ENCODE measurements around the gene RBM11.
"Not testable (repeated sequence)": the region's sequence is repeated elsewhere in the genome, so short reads cannot be mapped to it uniquely, and the experiment has no call there.

RBM11 gene, protein sequence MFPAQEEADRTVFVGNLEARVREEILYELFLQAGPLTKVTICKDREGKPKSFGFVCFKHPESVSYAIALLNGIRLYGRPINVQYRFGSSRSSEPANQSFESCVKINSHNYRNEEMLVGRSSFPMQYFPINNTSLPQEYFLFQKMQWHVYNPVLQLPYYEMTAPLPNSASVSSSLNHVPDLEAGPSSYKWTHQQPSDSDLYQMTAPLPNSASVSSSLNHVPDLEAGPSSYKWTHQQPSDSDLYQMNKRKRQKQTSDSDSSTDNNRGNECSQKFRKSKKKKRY

DNA sequence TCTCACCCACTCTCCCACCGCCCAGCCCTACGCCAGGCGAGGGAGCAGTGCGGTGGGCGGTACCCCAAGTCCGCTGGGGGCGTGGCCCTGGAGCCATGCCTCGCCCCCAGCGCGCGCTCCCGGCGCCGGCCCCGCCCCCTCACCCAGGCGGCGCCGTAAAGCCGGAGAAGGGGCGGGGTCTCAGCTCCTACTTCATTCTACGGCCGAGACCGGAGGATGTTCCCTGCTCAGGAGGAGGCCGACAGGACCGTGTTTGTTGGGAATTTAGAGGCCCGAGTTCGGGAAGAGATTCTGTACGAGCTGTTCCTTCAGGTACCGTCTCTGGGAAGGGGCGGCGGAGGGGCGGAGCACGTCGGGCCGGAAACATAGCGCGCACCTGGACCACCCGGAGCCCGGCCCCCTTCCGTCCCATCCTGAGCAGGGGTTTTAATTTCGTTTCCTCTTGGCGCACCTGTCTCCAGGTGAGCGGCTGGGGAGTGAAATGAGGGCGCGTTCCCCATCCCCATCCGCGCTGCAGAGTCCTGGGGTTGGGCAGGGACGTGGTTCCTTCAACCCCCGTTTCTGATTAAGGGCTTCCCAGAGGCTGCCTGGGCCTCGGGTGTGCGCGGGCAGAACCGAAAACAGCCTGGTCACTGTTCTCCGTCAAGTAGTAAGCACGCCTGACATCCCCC lies at the start of gene RBM11:
TSS of gene RBM11 (plus strand) at position 187 of the 671 bp plus-strand sequence. CDS start at position 217, 30 bp downstream.
- ATAC-seq: peak; percentile 97
- no peak for TF ChIP-seq OSR1 (CRISPR knock-in tag; IDR thresholded peaks at IDR 0.05)
- no peak for TF ChIP-seq BACH2 (CRISPR knock-in tag; IDR thresholded peaks at IDR 0.05; ENCODE audit: borderline replicate concordance)
- no peak for TF ChIP-seq ZNF8 (CRISPR knock-in tag; IDR thresholded peaks at IDR 0.05)
- TF ChIP-seq, protein P1, sequence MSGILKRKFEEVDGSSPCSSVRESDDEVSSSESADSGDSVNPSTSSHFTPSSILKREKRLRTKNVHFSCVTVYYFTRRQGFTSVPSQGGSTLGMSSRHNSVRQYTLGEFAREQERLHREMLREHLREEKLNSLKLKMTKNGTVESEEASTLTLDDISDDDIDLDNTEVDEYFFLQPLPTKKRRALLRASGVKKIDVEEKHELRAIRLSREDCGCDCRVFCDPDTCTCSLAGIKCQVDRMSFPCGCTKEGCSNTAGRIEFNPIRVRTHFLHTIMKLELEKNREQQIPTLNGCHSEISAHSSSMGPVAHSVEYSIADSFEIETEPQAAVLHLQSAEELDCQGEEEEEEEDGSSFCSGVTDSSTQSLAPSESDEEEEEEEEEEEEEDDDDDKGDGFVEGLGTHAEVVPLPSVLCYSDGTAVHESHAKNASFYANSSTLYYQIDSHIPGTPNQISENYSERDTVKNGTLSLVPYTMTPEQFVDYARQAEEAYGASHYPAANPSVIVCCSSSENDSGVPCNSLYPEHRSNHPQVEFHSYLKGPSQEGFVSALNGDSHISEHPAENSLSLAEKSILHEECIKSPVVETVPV (CRISPR knock-in tag; IDR thresholded peaks at IDR 0.05): no peak
- no peak for TF ChIP-seq CSDC2 (CRISPR knock-in tag; IDR thresholded peaks at IDR 0.05)
- TF ChIP-seq SNAI2 (CRISPR knock-in tag; IDR thresholded peaks at IDR 0.05): no peak
- TF ChIP-seq, protein P2, sequence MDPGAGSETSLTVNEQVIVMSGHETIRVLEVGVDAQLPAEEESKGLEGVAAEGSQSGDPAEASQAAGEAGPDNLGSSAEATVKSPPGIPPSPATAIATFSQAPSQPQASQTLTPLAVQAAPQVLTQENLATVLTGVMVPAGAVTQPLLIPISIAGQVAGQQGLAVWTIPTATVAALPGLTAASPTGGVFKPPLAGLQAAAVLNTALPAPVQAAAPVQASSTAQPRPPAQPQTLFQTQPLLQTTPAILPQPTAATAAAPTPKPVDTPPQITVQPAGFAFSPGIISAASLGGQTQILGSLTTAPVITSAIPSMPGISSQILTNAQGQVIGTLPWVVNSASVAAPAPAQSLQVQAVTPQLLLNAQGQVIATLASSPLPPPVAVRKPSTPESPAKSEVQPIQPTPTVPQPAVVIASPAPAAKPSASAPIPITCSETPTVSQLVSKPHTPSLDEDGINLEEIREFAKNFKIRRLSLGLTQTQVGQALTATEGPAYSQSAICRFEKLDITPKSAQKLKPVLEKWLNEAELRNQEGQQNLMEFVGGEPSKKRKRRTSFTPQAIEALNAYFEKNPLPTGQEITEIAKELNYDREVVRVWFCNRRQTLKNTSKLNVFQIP (CRISPR knock-in tag; IDR thresholded peaks at IDR 0.05; ENCODE audit: borderline replicate concordance, low read depth): no peak
- no peak for TF ChIP-seq ARNTL (CRISPR knock-in tag; IDR thresholded peaks at IDR 0.05; ENCODE audit: borderline replicate concordance, low read depth)
- TF ChIP-seq ZNF70 (CRISPR knock-in tag; IDR thresholded peaks at IDR 0.05): no peak

DNA sequence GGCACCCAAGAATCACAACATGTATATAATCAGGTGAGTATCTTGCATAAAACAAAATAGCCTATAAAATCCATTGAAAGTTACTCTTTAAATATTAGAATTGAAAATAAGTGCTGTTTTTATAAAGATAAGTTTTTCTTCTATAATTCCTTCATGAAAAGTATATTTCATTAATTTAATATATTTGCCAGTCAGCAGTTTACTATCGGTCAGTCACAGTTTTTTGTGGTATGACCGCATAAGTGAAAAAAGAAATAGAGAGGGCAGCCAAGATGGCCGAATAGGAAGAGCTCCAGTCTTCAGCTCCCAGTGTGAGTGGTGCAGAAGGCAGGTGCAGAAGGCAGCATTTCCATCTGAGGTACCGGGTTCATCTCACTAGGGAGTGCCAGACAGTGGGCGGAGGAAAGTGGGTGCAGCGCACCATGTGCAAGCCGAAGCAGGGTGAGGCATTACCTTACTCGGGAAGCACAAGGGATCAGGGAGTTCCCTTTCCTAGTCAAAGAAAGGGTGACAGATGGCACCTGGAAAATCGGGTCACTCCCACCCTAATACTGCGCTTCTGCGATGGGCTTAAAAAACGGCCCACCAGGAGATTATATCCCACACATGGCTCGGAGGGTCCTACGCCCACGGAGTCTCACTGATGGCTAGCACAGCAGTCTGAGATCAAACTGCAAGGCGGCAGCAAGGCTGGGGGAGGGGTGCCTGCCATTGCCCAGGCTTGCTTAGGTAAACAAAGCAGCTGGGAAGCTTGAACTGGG lies 49.3 kb upstream of the RBM11 start:
- not testable (repeated sequence) for ATAC-seq

DNA sequence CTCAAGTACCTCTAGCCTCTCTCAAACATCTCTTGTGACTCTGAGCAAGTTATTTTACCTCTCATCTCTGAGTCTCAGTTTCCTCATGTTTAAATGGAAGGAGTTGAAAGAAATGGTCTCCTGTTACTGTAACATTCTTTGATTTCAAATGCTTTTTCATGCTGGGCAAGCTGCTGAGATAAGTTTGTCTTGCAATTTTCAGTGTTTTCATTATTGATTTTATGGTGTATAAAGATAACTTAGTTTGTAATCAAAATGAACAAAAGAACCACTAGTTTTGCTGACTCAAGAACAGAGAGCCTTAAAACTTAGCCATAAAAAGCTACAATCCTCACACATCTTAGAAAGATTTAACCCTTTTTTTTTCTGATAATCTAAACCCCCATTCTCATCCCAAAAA lies 9.7 kb upstream of the RBM11 start:
- TF ChIP-seq ESRRG (CRISPR knock-in tag; IDR thresholded peaks at IDR 0.05) (no peak), ZFP3 (CRISPR knock-in tag; IDR thresholded peaks at IDR 0.05) (no peak), TCF4 (CRISPR knock-in tag; IDR thresholded peaks at IDR 0.05; ENCODE audit: borderline replicate concordance) (no peak), OSR1 (CRISPR knock-in tag; IDR thresholded peaks at IDR 0.05) (no peak), ISL1 (CRISPR knock-in tag; IDR thresholded peaks at IDR 0.05) (no peak), ZFP30 (CRISPR knock-in tag; IDR thresholded peaks at IDR 0.05) (no peak), CSDC2 (CRISPR knock-in tag; IDR thresholded peaks at IDR 0.05) (no peak), SNAI2 (CRISPR knock-in tag; IDR thresholded peaks at IDR 0.05) (no peak), TOX (CRISPR knock-in tag; IDR thresholded peaks at IDR 0.05; ENCODE audit: borderline replicate concordance) (no peak), PPARA (CRISPR knock-in tag; IDR thresholded peaks at IDR 0.05; ENCODE audit: borderline replicate concordance) (no peak), ZNF8 (CRISPR knock-in tag; IDR thresholded peaks at IDR 0.05) (no peak), ZC3H10 (CRISPR knock-in tag; IDR thresholded peaks at IDR 0.05) (no peak), BACH2 (CRISPR knock-in tag; IDR thresholded peaks at IDR 0.05; ENCODE audit: borderline replicate concordance) (no peak), ZNF70 (CRISPR knock-in tag; IDR thresholded peaks at IDR 0.05) (no peak), ARNTL (CRISPR knock-in tag; IDR thresholded peaks at IDR 0.05; ENCODE audit: borderline replicate concordance, low read depth) (no peak)
- TF ChIP-seq, protein P2 (CRISPR knock-in tag; IDR thresholded peaks at IDR 0.05; ENCODE audit: borderline replicate concordance, low read depth): no peak
- TF ChIP-seq, protein P1 (CRISPR knock-in tag; IDR thresholded peaks at IDR 0.05): no peak
- TF ChIP-seq, protein P3, sequence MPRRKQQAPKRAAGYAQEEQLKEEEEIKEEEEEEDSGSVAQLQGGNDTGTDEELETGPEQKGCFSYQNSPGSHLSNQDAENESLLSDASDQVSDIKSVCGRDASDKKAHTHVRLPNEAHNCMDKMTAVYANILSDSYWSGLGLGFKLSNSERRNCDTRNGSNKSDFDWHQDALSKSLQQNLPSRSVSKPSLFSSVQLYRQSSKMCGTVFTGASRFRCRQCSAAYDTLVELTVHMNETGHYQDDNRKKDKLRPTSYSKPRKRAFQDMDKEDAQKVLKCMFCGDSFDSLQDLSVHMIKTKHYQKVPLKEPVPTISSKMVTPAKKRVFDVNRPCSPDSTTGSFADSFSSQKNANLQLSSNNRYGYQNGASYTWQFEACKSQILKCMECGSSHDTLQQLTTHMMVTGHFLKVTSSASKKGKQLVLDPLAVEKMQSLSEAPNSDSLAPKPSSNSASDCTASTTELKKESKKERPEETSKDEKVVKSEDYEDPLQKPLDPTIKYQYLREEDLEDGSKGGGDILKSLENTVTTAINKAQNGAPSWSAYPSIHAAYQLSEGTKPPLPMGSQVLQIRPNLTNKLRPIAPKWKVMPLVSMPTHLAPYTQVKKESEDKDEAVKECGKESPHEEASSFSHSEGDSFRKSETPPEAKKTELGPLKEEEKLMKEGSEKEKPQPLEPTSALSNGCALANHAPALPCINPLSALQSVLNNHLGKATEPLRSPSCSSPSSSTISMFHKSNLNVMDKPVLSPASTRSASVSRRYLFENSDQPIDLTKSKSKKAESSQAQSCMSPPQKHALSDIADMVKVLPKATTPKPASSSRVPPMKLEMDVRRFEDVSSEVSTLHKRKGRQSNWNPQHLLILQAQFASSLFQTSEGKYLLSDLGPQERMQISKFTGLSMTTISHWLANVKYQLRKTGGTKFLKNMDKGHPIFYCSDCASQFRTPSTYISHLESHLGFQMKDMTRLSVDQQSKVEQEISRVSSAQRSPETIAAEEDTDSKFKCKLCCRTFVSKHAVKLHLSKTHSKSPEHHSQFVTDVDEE (CRISPR knock-in tag; IDR thresholded peaks at IDR 0.05): no peak
- TF ChIP-seq, protein P4, sequence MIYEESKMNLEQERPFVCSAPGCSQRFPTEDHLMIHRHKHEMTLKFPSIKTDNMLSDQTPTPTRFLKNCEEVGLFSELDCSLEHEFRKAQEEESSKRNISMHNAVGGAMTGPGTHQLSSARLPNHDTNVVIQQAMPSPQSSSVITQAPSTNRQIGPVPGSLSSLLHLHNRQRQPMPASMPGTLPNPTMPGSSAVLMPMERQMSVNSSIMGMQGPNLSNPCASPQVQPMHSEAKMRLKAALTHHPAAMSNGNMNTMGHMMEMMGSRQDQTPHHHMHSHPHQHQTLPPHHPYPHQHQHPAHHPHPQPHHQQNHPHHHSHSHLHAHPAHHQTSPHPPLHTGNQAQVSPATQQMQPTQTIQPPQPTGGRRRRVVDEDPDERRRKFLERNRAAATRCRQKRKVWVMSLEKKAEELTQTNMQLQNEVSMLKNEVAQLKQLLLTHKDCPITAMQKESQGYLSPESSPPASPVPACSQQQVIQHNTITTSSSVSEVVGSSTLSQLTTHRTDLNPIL (CRISPR knock-in tag; IDR thresholded peaks at IDR 0.05; ENCODE audit: low read depth): no peak
- no peak for ATAC-seq
